NB4 (cell line): Measurements from ENCODE around the gene ZNF618.

Experiments used
- CTCF ChIP-seq: IDR thresholded peaks from one replicate; pipeline ENCODE4 v1.5.1; 2012; ENCODE audit warnings: low read depth, low read length
- MYC ChIP-seq: IDR thresholded peaks from 2 replicates; pipeline ENCODE4 v1.6.1; 2011; ENCODE audit warnings: low read depth, low read length
- POLR2A ChIP-seq: IDR thresholded peaks from 2 replicates; pipeline ENCODE4 v1.6.1; 2011; ENCODE audit warnings: mild to moderate bottlenecking; ENCODE audit not compliant: insufficient read length; ENCODE audit errors: extremely low read depth

- TF ChIP-seq CTCF: no peak
- no peak for TF ChIP-seq POLR2A
- no peak for TF ChIP-seq MYC
Measured at GRCh38 chr9:113895526-113895925, 19.4 kb downstream of the ZNF618 start.
